GM21390 (cell line): ENCODE measurements around the gene MCTP2.

Experiments
- ATAC-seq: cut with Tn5 transposase; IDR thresholded peaks from one replicate; pipeline ENCODE4 v1.9.1; 2021; ENCODE audit not compliant: unreplicated experiment

Gene MCTP2

DNA sequence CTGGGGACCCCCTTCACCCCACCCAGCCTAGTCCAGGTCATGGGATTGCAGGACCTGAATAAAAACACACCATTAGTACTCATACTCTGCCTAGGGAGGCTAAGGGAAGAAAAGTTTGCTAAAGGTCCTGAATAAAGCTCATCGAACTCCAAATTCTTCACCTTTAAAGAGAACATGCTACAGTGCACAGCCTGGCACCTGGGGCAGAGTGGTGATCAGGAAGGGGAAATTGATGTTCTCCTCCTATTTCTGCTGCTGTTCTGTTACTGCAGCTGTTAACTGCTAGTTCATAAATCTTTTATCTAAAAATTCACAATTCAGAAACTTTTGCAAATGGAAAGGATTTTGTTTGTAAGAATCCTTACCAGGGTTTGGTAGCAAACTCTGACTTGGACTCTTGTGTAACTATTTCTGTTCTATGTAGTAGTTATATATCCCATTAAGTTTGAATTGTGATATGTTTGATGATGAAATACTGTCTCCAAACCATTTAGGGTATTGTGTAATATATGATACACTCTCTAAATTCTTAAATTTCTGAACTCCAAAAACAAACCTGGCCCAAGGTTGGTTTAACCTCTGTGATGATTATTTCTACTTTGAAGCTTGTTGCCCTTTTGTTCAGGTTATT, 27.9 kb downstream of the MCTP2 start:
- no peak for ATAC-seq

- ATAC-seq: peak; percentile 21
Measured at GRCh38 chr15:94259863-94260262, 28.5 kb downstream of the MCTP2 start.

GRCh38 chr15:94262201-94262600, 30.8 kb downstream of the MCTP2 start:
- no peak for ATAC-seq

DNA sequence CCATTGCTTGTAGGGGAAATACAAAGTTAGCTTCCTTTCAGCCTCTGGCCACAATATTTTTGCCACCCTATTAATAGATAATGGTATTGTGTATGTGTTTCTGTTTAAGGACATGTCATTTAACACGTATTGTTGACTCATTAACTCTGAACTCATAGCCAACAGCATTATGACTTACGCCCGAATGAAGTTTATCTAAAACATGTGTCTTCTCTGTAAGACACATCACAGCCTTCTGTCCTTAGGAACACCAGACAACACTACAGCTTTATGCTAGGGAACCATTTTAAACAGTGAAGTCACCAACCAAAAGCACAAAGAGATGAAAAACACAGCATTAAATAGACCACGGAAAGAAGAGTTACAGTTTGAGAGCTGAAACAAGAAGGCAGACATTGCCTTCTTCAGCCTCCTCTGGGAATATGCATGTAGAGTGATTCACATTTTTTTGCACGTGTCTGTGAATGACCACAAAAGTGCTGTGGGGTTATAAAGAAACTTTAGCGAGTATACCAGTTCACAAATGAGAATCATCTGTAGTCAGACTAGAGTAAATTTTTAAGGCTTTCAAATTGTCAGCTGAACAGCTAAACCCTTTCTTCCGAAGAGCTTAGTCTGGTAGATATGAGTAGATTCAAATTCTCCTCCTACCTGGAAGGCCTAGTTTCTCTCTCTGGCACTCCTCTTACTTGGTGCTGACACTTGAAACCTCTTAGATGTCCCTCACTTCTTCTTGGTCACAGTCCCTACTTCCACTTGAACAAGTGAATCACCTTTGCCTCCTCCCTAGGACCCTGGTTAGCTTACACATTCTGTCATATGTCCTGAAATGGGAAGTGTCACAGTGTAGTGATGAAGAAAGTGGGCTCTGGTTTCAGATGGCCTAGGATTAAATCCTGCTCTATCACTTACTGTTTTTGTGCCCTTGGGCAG, 32.2 kb downstream of the MCTP2 start:
- peak; percentile 67 for ATAC-seq

DNA sequence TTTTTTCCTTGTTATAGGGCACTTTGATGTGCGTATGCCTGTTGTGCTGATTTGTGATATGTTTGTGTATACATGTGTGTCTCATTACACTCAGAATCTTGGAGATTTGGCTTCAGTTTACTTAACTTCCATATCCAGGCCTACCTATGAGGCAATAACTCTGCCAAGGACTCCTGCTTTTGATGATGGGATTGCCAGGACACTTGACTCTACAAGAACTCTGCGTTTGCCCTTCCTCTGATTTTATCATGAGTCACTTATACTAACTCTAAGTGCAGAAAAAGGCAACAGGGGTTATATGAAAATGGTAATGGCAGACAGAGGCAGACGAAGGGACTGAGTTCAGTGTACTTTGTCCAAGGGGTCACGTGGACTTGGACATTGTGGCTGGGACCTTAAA, 33.6 kb downstream of the MCTP2 start:
- ATAC-seq: no peak

GRCh38 chr15:94265982-94266381, 34.6 kb downstream of the MCTP2 start:
- no peak for ATAC-seq

- no peak for ATAC-seq
Measured at GRCh38 chr15:94266789-94267188, 35.4 kb downstream of the MCTP2 start.

DNA sequence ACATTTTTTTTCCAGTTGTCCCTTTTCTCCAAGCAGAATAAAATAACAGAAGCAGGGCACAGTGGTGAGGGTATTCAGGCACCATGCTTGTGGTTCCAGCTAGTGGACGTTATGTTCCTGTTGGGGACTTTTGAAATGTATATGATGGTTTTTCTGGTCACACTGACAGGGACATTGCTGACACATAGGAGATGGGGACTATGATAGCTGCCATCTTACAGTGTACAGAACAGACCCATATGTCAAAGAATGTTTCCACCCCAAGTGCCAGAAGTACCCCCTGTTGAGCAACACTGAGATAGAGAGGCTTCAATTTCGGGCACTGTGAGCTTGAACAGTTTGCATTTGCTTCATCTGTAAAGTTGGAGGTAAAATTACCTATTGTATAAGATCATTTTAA, 38.6 kb downstream of the MCTP2 start:
- ATAC-seq: no peak

GRCh38 chr15:94270570-94270969, 39.2 kb downstream of the MCTP2 start:
- no peak for ATAC-seq

- peak; percentile 87 for ATAC-seq
Measured at GRCh38 chr15:94272251-94272898, 41.0 kb downstream of the MCTP2 start.

DNA sequence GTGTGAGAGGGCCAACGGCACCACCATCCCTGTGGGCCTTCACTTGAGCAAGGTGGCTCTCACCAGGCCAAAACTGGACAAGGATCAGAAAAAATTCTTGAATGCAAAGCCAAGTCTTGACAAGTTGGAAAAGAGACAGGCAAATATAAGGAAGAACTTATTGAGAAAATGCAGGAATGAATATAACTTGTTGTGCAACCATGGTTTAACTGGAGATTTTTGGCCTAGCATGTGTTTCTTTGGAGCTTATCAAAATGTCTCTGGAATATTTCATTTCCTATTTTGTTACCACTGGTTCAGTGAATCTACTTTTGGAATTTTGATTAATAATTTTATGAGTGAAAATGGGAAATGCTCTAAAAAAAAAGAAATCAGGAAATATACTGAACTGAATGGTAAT, 42.5 kb downstream of the MCTP2 start:
- ATAC-seq: no peak

- no peak for ATAC-seq
Measured at GRCh38 chr15:94274745-94275144, 43.4 kb downstream of the MCTP2 start.

DNA sequence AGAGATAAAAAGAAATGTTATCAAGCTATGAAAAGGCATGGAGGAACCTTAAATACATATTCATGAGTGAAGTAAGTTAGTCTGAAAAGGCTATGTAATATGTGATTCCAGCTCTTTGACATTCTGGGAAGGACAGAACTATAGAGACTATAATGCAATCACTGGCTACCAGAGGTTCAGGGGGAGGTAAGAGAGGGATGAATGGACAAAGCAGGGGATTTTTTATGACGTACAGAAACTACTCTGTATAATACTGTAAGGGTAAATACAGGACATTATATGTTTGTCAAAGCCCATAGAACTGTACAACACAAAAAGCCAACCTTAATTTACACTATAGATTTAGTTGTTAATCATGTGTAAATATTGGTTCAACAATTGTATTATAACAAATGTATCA, 46.1 kb downstream of the MCTP2 start:
- no peak for ATAC-seq

DNA sequence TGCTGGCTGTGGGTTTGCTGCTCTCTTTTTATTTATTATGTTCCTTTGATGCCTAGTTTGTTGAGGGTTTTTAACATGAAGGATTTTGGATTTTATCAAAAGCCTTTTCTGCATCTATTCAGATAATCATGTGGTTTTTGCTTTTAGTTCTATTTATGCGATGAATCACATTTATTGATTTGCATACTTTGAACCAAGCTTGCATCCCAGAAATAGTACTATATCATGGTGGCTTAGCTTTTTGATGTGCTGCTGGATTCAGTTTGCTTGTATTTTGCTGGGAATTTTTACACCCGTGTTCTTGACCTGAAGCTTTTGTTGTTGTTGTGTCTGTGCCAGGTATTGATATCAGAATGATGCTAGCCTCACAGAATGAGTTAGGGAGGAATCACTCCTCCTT, 48.4 kb downstream of the MCTP2 start:
- ATAC-seq: no peak

GRCh38 chr15:94280301-94280700, 48.9 kb downstream of the MCTP2 start:
- ATAC-seq: no peak

DNA sequence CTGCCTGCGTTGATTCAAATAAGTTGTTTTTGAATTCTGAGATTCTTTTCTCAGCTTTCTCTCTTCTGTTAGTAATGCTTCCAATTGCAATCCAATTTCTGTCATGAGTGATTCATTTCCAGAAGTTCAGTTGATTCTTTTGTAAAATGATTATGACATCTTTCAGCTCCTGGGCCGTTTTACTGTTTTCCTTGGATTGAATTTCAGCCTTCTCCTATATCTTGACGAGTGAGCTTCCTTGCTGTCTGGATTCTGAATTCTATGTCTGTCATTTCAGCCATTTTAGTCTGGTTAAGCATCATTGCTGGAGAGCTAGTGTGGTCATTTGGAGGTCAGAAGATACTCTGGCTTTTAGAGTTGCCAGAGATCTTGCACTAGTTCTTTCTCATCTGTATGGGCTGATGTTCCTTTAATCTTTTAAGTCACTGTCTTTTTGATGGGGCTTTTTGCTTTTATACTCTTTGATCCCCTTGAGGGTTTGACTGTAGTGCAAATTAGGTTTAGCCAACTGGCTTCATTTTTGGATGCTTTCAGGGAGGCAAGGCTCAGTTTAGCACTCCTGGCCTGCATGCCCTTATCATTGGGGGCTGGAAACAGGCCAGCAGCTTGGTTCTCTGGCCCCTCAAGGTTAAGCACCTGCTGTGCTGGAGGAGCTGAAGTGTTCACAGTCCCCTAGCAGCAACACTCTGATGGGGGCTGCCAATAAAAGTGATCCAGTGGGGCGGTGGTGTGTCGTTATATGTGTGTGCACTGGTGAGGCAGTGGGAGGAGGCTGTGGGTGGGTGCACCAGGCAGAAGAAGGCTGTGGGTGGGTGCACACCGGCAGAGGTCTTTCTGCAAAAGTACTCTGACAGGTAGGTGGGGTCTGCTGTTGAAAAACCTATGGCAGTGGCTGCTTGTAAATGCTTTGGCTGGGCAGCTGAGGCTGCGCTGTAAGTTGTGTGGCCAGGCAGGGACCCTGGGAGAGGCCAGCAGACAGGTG, 51.2 kb downstream of the MCTP2 start:
- no peak for ATAC-seq

GRCh38 chr15:94286583-94286982, 55.2 kb downstream of the MCTP2 start:
- ATAC-seq: no peak

DNA sequence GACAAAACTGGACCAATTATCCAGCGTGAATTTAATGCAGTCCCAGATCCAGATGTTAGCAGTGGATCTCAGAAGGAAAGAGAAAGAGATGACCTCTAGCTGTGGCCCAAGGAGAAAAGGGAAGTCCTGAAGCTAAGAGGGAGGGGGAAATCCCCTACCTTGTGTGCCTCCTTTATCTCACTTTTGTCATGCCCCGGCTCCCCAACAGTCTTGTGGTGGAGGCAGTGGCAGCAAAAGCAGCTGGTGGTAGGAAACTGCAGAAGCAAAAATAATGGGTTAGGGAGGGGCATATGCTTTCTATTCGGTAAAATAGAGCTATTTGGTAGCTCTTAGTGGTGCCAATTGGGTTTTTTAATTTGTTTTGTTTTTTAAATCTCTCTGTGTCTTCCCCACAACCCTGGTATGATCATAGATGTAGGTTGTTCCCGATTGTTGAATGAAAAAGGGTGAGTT, 56.5 kb downstream of the MCTP2 start:
- ATAC-seq: peak; percentile 97

- no peak for ATAC-seq
Measured at GRCh38 chr15:94290730-94291129, 59.4 kb downstream of the MCTP2 start.
